NCI-H2081 (cell line): ENCODE data around the gene ADAMTS2.

Source experiments
- DNase-seq, 2 experiments: peaks; one replicate each; lab custom pipeline; 2025; lab: John Stamatoyannopoulos, UW

ADAMTS2 gene

DNA sequence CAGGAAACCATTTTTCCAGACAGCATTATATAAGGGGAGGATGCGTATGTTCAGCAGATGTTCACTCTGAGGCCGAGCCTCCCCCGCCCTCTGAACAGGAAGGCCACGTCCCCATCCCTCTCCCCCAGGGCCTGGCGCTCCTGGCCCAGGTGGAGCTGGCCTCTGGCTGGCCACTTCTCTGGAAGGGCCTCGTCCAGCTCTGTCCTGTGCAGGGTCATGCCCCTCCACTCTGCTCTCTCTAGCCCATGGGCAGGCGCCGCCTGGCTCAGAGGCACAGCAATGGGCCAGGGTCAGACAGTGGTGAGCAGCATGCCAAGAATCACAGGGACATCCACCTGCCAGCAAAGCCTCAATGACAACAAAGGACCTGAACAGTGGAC is 34.2 kb downstream of the ADAMTS2 start:
- DNase-seq = no peak

DNA sequence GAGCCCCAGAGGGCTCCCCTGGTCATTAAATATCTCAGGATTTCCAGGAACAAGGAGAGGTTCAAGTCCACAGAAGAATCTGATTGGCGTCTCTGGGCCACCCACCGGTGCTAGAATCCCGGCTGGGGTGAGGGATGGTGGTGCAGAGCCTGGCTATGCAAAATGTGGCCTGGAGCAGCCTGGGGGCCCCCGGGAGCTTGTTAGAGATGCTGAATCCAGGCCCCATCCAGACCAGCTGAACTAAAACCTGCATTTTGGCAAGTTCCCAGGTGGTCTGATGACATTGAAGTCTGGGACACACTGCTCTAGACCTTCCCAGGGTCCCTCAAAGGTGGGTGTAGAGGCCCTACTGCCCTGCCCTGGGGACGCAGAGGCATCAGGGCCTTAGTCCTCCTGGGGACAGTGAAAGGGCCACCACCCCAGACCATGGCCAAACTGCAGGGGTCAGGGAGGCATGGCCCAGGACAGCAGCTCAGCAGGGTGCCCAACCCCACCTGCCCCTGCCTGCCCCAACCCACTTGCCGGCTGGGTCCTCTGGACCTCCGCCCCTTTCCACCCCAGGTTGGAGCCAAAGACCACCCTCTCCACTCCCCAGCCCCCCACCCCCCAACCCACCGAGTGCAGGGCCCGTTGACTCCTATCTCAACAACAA is 34.7 kb downstream of the ADAMTS2 start:
- DNase-seq = no peak

DNA sequence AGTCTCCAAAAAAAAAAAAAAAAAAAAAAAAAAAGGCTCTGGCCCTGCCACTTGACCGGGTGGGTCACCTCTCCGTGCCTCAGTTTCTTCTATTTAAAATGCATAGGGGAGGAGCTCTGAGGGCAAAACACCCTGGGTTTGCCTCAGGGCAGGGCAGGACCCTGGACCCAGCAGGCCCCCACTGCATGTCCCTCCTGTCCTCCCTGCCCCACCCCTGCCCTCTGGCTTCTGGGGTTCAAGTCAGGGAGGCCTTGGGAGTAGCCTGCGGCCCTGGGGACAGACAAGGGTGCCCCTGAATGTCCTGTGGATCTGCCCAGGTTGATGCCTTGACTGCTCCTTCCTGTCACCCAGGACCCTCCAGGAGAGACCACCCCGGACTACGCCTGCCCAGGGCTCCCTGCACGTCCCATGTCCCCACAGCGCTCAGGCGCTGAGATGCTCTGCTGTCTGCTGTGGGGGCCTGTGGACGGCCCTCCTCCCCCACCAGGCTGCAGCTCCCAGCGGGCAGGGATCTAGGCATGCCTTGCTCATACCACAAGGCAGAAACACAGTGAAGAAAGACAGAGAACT is 35.4 kb downstream of the ADAMTS2 start:
- no peak for DNase-seq

DNA sequence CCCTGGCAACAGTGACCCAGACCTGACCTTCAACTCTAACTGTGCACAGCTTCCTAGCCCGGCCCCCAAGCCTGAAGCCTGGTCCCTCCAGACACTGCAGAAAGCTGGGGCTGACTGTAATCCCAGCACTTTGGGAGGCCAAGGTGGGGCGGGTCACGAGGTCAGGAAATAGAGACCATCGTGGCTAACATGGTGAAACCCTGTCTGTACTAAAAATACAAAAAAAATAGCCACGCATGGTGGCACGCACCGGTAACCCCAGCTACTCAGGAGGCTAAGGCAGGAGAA is 35.9 kb downstream of the ADAMTS2 start:
- DNase-seq = no peak

DNA sequence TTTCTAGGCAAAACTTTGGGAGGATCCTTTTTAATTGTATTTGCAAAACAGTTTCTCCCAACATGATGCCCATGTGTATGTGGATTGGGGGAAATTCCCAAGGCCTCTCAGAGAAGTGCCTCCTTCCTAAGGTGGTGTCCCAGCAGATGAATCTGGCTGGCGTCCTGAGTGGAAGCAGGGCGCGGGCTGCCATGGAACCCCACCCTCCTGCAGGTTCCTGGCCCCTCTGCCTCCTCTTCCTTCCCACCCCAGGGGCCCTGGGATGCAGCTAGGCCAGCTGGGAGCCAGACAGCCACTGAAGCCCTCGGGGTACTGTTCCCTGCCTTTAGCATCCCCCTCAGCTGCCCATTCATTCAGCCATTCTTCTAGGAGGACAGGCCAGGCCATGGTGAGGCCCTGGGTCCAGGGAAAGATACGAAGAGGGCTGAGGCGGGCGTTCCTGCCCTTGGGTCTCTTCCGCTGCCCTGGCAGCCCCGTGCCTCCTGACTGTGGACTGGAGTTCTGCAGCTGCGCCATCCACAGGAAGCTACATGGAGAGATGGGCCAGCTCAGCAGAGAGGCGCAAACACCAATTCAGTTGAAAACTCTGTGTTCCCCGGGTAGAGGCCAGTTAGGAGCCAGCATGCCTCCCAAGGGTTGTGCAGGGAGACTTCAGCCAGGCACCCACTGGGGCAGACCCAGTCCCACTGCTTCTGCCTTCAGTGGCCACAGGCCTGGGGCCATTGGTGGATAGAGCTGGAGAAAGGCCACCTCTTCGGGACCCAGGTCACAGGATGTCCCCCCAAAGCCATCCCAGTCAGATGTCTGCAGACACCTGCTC is 36.5 kb downstream of the ADAMTS2 start:
- DNase-seq = no peak

DNA sequence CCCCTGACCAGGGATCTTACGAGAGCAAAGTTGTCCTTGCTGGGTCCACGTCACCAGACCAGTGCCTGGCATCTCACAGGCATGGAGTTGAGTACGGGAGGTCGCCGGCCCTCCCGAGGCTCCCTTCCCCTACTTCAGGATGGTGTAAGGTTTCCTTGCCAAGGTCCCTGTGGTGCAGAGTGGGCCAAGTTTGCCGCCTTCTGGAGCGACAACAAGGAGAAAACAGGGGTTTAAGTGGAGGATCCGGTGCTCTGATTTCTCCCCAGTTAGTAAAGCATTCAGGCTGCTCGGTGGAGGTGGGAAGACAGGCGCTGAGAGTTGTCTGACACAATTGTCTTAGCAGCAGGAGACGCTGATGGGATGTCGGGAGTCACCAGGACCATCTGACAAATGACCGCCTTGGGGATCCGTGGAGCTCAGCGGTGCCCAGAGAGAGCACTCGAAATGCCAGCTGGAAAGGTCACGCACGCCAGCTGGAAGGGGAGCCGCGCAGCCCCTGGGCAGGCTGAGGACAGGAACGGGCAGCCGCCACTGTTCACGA is 37.3 kb downstream of the ADAMTS2 start:
- DNase-seq = no peak

DNA sequence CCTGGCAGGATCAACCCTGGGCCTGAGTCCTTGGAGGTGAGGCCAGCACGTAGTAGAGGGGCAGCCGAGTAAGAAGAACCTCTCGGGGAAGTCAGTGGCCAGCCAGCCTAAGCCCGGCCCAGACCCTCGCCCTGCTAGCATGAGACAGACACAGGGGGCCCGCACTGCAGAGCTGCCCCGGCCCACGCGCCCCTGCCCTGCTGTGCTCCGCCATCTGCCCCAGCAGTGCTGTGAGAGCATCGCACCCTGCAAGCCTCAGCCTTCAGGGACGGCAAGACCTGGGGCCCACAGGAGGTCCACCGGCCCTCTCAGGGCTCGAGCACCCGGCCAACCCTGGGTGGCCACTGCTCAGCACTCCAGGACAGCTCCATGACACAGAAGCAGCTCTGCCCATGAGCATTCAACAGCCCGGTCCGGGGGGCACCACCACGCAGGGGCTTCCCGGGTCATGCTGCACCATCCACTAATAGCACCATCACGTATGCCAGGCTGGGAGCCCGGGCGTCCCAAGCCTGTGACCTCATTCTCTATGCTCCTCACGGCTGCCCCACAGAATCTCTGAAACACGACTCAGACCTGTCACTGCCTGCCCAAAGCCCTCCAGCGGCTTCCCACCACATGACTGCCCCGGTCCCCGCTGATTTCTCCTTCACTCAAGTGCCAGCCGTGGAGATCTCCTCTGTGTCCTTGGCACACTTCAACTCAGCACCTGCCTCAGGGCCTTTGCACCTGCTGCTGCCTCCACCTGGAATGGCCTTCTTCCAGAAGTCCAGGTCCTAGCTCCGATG is 38.1 kb downstream of the ADAMTS2 start:
- DNase-seq = no peak

DNA sequence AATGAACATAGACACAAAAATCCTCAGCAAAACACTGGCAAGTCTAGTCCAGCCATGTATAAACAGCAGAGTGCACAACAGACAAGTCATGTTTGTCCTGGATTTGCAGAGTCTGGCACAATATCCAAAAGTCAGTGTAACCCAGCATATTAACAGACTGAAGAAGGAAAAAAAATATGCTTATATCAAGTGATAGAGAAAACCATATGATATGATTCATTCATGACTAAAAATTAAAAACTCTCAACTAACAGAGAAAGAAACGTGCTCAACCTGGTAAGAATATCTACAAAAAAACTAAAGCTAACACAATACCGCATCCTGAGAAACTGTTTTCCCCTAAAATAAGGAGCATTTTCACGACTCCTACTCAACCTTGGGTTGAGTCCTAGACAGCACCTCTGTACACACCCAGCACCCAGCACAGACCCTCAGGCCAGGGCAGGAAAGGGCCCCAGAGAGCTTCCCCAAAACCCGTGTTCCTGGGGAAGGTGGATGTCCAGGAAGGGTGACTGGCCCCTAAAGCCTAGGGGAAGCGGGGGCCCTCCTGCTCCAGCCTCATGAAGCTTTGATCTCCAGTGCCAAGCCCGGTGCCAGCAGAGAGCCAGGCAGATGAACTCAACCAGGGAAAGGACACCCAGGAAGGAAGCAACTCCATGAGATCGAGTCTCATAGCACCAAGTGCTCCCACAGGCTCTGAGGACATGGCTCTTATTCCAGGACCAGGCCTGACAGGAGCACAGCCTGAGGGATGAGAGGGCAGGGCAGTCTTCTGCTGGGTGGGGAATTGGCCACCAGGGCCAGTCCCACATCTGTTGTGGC is 38.9 kb downstream of the ADAMTS2 start:
- DNase-seq = no peak

DNA sequence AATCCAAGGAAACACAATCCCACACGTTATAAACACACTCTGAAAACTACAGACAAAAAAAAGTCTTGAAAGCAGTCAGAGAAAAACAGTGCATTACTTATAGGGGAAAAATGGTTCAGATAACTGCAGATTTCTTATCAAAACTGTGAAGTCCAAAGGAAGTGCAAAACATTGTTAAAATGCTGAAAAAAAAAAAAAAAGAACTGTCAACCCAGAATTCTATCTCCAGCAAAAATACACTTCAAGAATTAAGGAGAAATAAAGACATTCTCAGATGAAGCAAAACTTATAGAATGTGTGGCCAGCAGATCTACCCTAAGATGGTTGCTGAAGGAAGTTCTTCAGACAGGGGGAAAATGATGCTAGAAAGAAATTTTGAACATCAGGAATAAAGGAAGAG is 40.4 kb downstream of the ADAMTS2 start:
- no peak for DNase-seq

DNA sequence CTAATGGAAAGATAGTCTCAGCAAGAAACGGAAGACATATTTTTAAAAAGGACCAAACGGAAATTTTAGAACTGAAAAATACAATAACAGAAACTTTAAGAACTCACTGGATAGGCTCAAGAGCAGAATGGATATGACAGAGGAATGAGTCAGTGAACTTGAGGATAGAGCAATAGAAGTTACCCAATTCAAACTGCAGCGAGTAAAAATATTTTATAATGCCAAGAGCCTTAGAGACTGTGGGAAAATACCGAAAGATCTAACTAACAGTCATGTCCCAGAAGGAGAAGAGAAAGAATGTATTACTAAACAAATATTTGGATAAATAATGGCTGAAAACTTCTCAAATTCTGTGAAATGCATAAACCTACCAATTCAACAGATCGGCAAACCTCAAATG is 40.8 kb downstream of the ADAMTS2 start:
- no peak for DNase-seq

DNA sequence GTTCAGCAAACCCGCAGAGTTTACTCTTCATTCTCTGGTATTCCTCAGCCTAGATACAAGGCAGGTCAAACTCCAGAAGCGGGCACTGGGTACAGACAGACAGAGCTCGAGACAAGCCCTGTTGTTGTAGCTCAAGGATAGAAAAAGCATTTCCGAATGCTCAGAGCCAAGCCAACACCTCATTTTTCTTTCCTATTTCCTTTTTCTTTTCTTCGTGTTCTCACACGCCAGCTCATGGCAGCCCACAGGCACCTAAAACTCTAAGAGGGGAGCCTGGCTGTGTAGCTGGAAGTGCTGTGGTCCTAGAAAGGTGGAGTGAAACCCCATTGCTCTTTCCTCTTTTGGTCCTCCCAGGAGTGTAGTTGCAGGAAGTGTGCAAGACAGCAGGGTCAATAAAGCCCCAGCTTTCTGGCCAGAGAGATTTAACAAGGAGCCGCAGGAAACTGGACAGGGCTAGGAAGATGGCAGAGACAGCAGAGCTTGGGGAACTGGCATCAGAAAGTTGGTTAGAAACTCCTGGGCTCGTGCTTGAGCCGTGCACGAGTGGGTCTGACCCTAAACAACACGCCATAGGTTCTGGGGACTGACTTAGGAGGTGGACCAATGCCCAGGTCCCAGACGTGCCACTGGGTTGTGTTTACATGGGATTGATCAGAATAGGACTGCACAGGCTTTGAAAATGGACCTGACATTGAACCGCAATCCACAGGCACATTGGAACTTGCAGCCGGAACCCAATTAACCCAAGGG is 41.6 kb downstream of the ADAMTS2 start:
- no peak for DNase-seq

DNA sequence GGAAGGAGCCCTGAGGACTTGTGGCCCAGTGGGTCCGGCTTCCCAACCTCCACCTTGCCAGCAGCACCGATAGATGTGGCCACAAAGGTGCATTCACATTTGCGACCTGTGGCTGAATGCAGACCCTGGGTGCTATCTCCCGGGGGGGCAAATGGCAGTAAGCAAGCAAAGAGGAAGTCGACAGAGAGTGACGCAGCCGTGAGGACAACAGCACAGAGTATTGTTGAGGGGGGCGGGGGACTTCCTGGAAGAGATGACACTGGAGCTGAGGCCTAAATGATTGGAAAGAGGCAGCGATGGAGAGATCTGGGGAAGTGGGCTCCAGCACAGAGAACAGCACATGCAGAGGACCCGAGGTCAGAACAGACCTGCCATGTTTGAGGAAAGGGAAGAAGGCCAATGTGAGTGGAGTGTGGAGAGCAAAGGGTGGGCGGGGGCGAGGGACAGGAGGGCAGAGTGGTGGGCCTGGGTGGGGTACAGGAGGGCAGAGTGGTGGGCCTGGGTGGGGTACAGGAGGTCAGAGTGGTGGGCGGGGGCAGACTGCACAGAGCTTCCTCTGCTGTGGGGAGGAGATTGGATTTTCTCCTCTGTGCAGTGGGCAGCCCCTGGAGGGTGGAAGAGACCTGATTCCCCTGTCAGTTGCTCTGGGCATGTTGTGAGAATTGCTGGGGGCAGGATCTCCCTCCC is 42.6 kb downstream of the ADAMTS2 start:
- DNase-seq = no peak

DNA sequence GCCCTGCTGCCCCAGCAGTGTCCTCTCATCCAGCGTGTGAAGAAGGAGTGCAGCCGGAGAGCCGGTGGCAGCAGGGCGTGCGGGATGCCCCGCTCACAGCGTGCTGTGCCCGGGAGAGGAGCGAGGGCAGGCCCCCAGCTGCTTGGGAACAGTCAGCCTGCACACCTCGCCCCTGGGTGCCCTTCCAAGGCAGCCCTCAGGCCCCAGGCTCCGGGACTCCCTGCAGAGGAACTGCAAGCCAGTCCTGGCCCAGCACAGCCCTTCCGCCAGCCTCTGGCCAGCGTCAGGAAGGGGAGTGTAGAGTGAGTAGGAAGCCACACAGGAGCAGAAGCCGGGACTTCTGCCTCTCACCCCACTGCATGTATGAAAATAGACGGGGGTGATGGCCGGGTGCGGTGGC is 43.5 kb downstream of the ADAMTS2 start:
- no peak for DNase-seq

DNA sequence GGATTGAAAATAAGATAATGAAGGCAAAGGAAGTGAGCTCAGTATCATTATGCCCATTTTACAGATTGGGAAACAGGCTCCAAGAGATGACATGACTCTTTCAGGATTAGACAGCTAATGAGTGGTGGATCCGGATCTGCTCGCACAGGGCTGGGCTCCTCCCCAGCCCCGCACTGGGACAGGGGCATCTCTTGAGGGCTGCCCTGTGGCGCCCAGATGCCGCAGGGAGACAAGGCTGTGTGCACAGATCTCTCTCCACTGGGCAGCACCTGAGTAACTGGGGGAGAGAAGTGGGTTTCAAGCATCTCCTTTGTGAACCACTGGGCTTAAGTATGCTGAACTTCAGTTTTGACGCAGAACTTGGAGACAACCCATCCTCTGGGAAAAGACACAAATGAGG is 43.9 kb downstream of the ADAMTS2 start:
- DNase-seq = no peak

DNA sequence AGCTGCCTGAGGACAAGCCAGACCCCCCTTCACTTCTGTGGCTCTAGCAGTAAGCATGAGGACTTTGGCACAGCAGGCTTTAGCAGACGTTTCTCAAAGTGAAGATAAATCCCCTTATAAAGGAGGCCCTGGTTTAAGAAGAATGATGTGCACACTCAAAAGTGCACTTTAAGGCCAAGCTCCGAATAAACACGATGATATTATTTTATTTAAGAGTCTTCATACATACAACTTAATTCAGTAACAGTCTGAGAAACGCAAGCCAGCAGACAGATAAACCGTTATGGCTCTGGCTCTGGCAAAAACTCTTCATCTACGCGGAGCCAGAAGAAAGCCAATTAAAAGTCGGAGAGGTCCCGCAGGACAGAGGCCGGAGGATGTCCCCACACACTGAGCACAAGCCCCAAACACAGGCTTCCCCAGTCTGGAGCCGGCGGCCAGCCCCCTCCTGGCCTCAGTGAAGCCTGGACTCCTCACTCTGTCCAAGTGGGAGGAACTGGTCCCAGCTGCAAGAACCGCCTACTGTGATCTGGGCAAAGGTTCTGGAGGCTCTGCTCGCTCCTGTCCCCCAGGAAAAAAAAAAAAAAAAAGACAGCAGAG is 44.6 kb downstream of the ADAMTS2 start:
- no peak for DNase-seq

DNA sequence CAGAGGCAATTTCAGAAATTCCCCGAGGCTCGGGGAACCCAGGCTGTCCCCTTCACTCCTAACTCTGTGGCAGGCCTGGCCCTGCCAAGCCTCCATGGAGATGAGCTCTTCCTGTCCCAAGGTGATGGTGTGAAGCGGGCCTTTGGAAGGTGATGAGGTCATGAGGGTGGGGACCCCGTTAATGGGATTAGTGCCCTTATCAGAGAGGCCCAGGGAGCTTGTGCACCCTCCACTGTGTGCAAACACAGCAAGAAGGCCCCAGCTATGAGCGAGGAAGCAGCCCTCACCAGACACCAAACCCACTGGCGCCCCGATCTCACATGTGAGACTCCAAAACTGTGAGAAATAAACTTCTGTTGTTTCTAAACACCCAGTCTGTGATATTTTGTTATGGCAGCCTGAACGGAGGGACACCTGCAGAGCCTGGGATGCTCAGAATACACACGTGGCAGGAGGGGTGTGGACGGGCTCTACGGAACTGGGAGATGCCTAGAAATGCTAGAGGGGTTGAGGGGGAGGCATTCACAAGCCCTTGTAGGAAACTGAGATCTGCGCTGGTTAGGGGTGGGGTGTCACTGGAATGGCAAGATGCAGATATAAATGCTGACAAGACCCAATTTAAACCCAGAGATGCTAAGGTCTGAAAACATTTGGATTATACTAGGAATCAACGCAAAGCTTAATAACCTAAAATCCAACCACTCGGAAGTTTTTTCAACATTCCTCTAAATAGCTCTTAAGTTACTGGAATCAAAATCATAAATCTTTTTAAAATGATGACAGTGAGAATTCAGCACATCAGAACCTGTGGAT is 46.9 kb downstream of the ADAMTS2 start:
- no peak for DNase-seq

DNA sequence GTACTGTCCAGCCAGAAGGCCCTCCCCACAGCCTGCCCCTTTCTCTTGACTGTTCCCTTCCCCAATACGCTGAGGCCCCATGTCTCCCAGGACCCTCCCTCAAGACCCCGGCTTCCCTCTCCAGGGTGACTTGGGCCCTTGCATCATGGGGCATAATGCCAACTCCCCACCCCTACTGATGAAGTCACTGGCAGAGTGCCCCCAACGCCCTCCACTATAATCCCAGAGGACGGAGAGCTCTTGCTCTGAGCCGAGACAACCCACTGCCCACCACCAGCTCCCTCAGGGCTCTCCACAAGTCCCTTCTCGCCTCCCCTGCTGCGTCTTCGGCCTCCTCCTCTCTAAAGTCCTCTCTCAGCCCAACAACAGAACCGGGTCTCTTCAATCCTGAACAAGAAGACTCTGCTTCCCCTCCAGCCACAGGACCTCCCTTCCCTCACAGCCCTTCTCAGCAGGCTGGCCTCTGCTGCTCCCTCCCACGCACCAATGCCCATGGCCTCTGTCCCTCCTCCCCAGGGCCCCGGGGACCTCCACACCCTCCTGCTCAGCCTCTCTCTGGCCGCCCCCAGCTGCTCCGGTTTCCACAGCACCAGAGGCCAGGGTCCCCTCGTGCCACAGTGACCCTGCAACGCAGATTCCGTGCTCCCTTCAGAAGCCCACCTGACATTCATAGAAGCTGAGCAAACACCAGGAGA is 47.6 kb downstream of the ADAMTS2 start:
- DNase-seq = no peak

DNA sequence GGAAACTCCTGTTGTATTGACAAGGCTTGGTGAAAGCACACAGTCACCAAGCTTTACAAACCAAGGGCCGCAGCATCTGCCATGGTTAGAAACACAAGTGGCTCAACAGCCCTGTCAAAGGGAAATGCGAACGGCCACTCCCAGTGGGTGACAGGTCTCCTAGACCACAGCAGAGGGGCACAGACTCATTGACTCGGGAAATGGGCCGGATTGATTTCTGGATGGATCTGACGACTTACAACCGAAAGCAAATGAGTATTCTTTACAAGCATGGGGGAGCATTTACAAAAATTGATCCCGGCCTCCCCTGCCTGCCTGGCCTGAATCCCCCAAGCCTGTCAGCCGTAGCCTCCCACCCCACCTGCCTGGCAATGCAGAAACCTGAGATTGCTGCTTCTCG is 48.2 kb downstream of the ADAMTS2 start:
- DNase-seq = no peak
